Ectodermal cell (in vitro differentiated cells): ENCODE results near the gene KLHL26.
"Not testable (repeated sequence)": the region's sequence is repeated elsewhere in the genome, so short reads cannot be mapped to it uniquely, and the experiment has no call there.

Experiments
- H3K27ac ChIP-seq: 2 replicates; pipeline ENCODE4 v1.7.0; 2013; ENCODE audit warnings: mild to moderate bottlenecking, low read depth, low read length; ENCODE audit not compliant: insufficient read depth, poor library complexity, severe bottlenecking
- H3K27me3 ChIP-seq: 2 replicates; pipeline ENCODE4 v1.7.0; 2013; ENCODE audit warnings: mild to moderate bottlenecking, low read length; ENCODE audit not compliant: insufficient read depth, control insufficient read depth, poor library complexity, severe bottlenecking
- H3K36me3 ChIP-seq: one replicate; pipeline ENCODE4 v1.7.0; 2013; ENCODE audit warnings: low read length; ENCODE audit not compliant: control insufficient read depth, insufficient read depth
- H3K4me1 ChIP-seq: one replicate; pipeline ENCODE4 v1.7.0; 2013; ENCODE audit warnings: low read length; ENCODE audit not compliant: control insufficient read depth, insufficient read depth
- H3K4me3 ChIP-seq: 2 replicates; pipeline ENCODE4 v1.7.0; 2013; ENCODE audit warnings: low read depth, low read length, control low read depth; ENCODE audit not compliant: insufficient read depth
- H3K9me3 ChIP-seq: 2 replicates; pipeline ENCODE4 v1.7.0; 2013; ENCODE audit warnings: mild to moderate bottlenecking, low read length, moderate library complexity; ENCODE audit not compliant: control insufficient read depth
- WGBS, 2 experiments: methylation state at CpG; one replicate each; pipeline ENCODE4 v1.1.7; 2013; ENCODE audit warnings: missing lambda C conversion rate in 2 of 2; 5-methylcytosine and 5-hydroxymethylcytosine counted together

The KLHL26 gene

DNA sequence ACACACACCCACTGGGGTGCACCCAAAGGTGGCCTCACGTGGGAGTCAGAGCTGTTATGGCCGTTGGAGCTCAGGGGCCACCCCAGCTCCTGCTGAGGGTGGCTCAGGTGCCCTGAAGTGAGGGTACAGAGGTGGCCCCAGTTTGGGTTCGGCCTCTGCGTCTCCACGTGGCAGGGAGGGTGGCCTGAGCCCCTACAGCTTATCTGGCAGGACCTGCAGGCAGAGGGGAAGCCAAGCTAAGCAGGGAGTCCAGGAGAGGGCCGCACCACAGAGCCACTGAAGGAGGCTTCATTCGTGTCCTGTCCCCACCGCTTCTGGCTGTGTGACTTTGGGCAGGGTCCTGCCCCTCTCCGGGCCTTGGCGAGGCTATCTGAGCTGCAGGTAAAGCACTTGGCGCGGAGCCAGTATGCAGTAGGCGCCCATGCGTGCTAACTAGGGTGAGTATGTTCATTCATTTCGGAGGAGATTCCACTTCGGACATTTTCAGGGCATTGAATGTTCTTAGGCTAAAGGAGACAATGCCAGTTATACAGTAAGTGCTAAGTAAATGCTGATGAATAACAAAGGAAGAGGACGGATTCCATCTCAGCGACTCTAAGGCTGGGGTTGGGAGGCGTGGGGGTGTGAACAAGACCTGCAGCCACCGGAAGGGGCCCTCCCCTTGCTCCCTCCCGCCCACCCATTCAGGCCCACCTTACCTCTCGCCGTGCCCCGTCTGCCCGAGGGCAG lies 43.3 kb upstream of the KLHL26 start:
- no peaks in the 10 kb centered on the region for H3K36me3 ChIP-seq
- peaks cover 13% of the 10 kb centered on the region for H3K4me1 ChIP-seq
- no peak overlapping the region for H3K27ac ChIP-seq
- 25% methylated on average over 24 to 25 of the region's 25 CpGs for WGBS, 2 experiments
- H3K9me3 ChIP-seq = no peaks in the 10 kb centered on the region
- H3K4me3 ChIP-seq = peak overlapping the region; percentile 42
- peaks cover 29% of the 10 kb centered on the region for H3K27me3 ChIP-seq

DNA sequence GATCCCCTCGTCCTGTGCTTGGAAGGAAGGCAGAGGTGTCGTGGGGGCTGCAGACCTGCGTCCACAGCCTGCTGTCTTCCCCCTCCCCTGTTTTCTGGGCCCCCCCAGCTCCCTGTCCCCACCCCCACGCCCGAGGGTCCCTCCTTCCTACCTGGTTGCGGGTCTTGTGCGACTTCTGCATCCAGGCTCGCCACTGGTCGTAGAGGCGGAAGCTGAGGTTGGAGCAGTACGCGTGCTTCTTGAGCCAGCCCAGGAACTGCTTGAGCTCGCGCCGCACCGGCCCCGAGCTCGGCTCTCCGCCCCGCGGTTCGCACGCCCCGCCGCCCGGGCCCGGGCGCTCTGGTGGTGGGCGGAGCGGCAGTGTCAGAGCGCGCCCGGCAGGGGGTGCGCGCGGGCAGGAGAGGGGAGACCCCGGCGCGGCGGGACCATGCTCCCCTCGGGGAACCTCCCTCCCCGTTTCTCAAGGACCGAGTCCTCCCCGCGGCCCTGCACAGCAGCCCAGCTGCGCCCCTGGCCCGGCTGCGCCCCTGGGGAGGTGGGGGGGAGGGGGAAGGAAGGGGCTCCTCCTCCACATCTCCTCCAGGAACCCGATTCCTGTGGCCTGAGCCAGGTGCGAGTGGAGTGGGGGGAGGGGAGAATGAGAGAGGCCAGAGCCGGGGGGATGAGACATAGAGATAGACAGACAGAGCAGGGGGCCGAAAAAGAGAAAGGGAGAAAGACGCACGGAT lies 42.6 kb upstream of the KLHL26 start:
- Histone ChIP-seq H3K9me3 (no peaks in the 10 kb centered on the region), H3K4me3 (peak overlapping the region; percentile 42), H3K36me3 (no peaks in the 10 kb centered on the region), H3K4me1 (peaks cover 13% of the 10 kb centered on the region), H3K27ac (no peak overlapping the region), H3K27me3 (peaks cover 30% of the 10 kb centered on the region)
- 1% methylated on average over 49 to 54 of the region's 54 CpGs for WGBS, 2 experiments

DNA sequence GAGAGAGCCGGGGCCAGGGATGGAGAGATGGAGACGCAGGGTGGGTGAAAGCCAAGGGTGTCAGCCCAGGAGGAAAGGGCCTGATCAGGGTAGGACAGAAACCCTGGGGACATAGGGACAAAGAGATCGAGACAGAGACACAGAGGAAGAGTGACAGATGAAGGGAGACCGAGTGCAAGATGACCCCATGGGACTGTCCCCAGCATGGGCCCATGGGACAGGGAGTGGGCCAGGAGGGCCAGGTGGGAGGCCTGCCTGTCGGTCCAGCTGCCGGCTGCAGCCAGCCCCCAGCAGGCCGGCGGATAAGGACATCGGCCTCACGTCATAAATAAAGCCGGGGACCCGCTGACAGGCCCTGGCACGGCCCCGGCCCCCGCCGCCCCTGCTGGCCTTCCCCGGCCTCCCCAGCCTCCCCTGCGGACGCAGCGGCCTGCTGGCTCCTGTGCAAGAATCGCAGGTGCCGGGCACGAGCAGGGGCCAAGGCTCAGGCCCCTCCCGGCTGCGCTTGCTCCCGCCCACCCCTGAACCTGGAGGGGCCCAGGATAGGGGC lies 41.9 kb upstream of the KLHL26 start:
- Histone ChIP-seq H3K27me3 (peaks cover 36% of the 10 kb centered on the region), H3K36me3 (no peaks in the 10 kb centered on the region), H3K9me3 (no peaks in the 10 kb centered on the region), H3K4me3 (peak overlapping the region; percentile 42), H3K4me1 (peaks cover 13% of the 10 kb centered on the region), H3K27ac (no peak overlapping the region)
- 41% methylated on average over 26 of the region's 26 CpGs for WGBS, 2 experiments

DNA sequence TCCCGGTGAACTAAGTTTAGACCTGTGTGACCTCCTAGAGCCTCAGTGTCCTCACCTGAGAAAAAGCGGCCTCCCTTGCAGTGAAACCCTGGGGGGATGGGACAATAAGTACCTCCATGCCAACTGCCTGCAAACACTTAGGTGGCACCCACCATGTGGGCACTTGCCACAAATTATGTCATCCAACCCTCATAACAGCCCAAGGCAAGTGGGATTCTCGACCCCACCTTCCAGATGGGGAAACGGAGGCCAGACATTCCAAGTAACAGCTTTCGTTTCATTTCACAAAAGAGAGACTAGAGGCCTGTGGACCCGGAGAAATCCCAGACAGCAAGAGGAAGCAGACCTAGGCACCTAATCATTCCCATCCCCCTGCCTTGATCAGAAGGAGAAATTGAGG lies 41.4 kb upstream of the KLHL26 start:
- Histone ChIP-seq H3K4me3 (no peak overlapping the region), H3K9me3 (no peaks in the 10 kb centered on the region), H3K4me1 (peaks cover 13% of the 10 kb centered on the region), H3K27me3 (peaks cover 36% of the 10 kb centered on the region), H3K27ac (no peak overlapping the region), H3K36me3 (no peaks in the 10 kb centered on the region)
- WGBS, 2 experiments = 80 to 84% methylated on average over 6 of the region's 6 CpGs

DNA sequence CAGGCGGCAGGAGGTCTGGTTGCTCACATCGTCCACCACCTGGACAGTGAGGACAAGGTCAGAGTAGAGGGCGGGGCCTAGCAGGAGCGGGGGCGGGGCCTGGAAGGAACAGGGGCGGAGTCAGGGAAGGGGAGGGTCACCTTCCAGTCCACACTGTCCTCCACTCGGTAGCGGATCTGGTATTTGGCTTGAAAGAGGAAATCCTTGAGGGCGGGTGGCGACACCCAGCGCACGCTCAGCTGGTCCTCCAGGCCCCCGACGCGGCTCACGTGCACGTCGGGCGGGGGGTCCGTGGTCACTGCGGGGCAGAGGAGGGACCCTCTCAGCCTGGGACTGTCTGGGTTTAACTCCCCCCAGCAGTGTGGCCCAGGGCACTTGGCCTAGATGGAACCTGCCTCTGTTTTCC lies 40.1 kb upstream of the KLHL26 start:
- Histone ChIP-seq H3K4me3 (no peak overlapping the region), H3K36me3 (no peaks in the 10 kb centered on the region), H3K9me3 (no peaks in the 10 kb centered on the region), H3K27ac (no peak overlapping the region), H3K27me3 (peaks cover 47% of the 10 kb centered on the region), H3K4me1 (peaks cover 13% of the 10 kb centered on the region)
- WGBS, 2 experiments = 70 to 78% methylated on average over 21 of the region's 21 CpGs

DNA sequence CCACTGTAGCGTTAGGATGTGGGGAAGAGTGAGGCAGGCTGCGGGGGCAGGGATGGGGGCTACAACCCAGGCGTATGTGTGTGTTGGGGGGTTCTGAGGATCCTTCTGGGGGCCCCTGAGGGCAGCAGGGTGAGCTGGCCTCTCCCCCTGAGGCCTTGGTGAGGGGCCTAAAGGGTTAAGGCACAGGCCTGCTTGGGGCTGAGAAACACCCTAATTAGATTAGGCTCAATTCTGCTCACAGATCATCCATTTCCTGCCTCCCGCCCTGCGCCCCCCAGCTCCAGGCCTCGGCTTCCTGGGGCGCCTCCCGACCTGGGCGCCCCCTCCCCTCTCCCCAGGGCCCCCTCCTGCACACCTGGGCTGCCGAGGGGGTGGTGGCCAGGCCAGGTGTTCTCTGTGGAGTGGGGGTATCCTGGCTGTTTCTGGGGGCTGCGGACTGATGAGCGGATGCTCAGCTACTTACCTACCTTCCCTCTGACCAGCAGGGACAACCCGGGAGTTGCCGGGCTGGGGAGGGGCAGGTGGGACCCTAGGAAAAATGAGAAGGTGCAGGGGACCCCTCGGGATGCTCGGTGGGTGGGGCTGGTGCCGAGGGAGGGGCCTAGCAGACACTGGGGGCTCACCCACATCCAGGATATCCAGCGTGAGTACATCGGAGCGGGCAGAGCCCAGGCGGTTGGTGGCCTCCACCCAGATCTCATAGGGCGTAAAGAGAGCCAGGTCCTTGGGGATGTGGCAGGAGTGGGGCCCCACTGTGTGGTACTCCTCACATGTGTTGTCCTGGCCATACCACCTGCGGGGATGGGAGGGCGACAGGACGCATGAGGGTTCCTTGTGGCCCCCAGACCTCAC lies 38.8 kb upstream of the KLHL26 start:
- 63 to 69% methylated on average over 24 to 25 of the region's 25 CpGs for WGBS, 2 experiments
- Histone ChIP-seq H3K4me1 (peaks cover 13% of the 10 kb centered on the region), H3K27me3 (peaks cover 59% of the 10 kb centered on the region), H3K4me3 (no peak overlapping the region), H3K36me3 (no peaks in the 10 kb centered on the region), H3K27ac (no peak overlapping the region), H3K9me3 (no peaks in the 10 kb centered on the region)

DNA sequence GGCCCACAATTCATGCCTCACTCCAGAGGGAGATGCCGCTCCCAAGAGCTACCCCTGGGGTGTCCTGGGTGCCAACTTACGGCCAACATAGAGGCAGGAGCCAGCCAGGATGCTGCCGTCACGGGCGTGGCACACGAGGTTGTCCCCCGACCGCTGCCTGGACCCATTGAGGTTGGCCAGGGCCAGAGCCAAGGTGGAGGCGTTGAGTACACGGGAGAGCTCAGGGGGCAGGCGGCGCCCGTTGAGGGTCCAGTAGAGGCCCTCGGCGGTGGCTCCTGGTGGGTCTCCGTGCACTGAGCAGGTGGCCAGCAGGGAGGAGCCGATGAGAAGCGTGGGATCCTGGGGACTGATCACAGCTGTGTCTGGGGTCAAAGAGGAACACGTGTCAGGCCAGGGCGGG lies 37.3 kb upstream of the KLHL26 start:
- H3K9me3 ChIP-seq = no peaks in the 10 kb centered on the region
- H3K27me3 ChIP-seq = peaks cover 65% of the 10 kb centered on the region
- peaks cover 13% of the 10 kb centered on the region for H3K4me1 ChIP-seq
- H3K4me3 ChIP-seq = no peak overlapping the region
- no peak overlapping the region for H3K27ac ChIP-seq
- no peaks in the 10 kb centered on the region for H3K36me3 ChIP-seq
- WGBS, 2 experiments = 91 to 92% methylated on average over 20 of the region's 20 CpGs

DNA sequence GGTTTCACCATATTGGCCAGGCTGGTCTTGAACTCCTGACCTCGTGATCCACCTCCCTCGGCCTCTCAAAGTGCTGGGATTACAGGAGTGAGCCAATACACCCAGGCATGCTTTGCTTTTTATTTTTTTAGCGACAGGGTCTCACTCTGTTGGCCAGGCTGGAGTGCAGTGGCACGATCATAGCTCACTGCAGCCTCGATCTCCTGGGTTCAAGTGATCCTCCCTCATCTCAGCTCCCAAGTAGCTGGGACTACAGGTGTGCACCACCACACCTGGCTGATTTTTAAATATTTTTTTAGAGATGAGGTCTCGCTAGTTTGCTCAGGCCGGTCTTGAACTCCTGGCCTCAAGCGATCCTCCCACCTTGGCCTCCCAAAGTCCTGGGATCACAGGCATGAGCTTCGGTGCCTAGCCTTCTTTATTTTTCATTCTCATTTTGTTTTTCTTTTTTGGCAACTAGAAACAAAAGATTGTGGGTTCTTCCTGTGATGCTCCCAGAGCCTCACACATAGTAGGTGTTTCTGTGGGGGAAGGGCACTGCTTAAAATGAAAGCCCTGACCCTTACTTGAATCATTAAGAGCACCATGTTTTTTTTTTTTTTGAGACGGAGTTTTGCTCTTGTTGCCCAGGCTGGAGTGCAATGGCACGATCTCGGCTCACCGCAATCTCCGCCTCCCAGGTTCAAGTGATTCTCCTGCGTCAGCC lies 36.0 kb upstream of the KLHL26 start:
- not testable (repeated sequence) for H3K27ac ChIP-seq, H3K4me3 ChIP-seq, H3K36me3 ChIP-seq, H3K9me3 ChIP-seq, H3K4me1 ChIP-seq
- WGBS, 2 experiments = 93 to 94% methylated on average over 15 of the region's 15 CpGs
- H3K27me3 ChIP-seq = peaks cover 68% of the 10 kb centered on the region

DNA sequence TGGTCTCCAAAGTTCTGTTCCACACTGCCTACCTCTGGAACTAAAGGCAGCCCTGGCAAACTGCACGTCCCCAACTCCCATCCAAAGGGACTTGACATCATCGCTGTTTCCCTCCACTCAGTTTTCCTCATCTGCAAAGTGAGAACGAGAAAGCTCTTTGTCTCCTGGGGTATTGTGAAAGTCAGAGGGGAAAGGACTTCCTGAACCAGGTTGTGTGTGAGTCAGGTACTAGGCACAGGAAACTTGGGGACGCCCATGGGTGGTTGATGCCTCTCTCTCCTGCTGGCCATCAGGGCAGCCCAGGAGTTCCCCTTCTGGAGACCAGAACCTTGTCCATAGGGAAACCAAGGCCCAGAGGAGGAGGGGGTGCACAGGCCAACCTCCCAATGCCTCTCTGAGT lies 35.0 kb upstream of the KLHL26 start:
- no peaks in the 10 kb centered on the region for H3K36me3 ChIP-seq
- peaks cover 71% of the 10 kb centered on the region for H3K27me3 ChIP-seq
- H3K27ac ChIP-seq = no peak overlapping the region
- no peaks in the 10 kb centered on the region for H3K9me3 ChIP-seq
- H3K4me1 ChIP-seq = peaks cover 8% of the 10 kb centered on the region
- H3K4me3 ChIP-seq = no peak overlapping the region
- 81 to 83% methylated on average over 4 of the region's 4 CpGs for WGBS, 2 experiments
